GM12878 (cell line): ENCODE data around the gene TOE1. TPM values are rescaled to one million over a fixed set of nuclear protein-coding genes. Genes with fewer than 3 reads are reported as not detected.

Source experiments
- ATAC-seq: fragments of 200-7000 bp; cut with Tn5 transposase; 3 replicates; pipeline ENCODE4 v1.9.1; 2020; ENCODE audit warnings: mild to moderate bottlenecking, moderate library complexity
- BruUV-seq: library from RNA; stranded (reverse); fragments of 400-500 nt; replicated peaks from 2 replicates; lab custom pipeline; 2021; lab: Mats Ljungman, UMichigan
- CTCF ChIA-PET: fragments of 300-600 bp; sonication (Branson Sonifier 250); formaldehyde crosslinking; extraction: SDS; loops from one replicate; lab custom pipeline; 2021; ENCODE audit warnings: inconsistent platforms; lab: Yijun Ruan, JAX
- POLR2A ChIA-PET: fragments of 350-600 bp; formaldehyde crosslinking; extraction: SDS; loops from one replicate; lab custom pipeline; 2021; ENCODE audit warnings: inconsistent platforms; lab: Charles Lee
- RAD21 ChIA-PET: fragments of 300-600 bp; sonication (Branson Sonifier 250); formaldehyde crosslinking; loops from one replicate; lab custom pipeline; 2023; ENCODE audit warnings: antibody characterized with exemption; ENCODE audit not compliant: unreplicated experiment; lab: Charles Lee
- SMC1A ChIA-PET: fragments of 300-600 bp; sonication (Branson Sonifier 250); formaldehyde crosslinking; loops from one replicate; lab custom pipeline; 2023; ENCODE audit not compliant: unreplicated experiment, uncharacterized antibody; lab: Charles Lee
- DNase-seq: peaks from one replicate; pipeline ENCODE4 v3.0.0-alpha.2; 2011; ENCODE audit warnings: low read depth, low spot score
- FAIRE-seq: peaks from 3 replicates; lab custom pipeline; 2011; peaks lifted over from hg19 to GRCh38; lab: Jason Lieb, UNC
- H2AFZ ChIP-seq: 2 replicates; pipeline ENCODE4 v1.6.0; 2011; ENCODE audit warnings: low read depth, low read length, control low read depth; ENCODE audit not compliant: control insufficient read depth
- H3K27ac ChIP-seq: 2 replicates; pipeline ENCODE4 v1.5.1; 2011; ENCODE audit warnings: control low read depth; ENCODE audit not compliant: control insufficient read depth, insufficient read depth
- H3K27me3 ChIP-seq, 2 experiments: replicated peaks in 1 of 2; 2 replicates each; pipeline versions ENCODE4 v1.6.0 to v1.6.1; 2011; ENCODE audit warnings: low read length in 1 of 2; ENCODE audit not compliant: control insufficient read depth in 2 of 2, insufficient read depth in 2 of 2
- H3K36me3 ChIP-seq, 2 experiments: 2 replicates each; pipeline ENCODE4 v1.5.1; 2011; ENCODE audit warnings: low read length in 1 of 2; ENCODE audit not compliant: control insufficient read depth in 2 of 2, insufficient read depth in 2 of 2
- H3K4me1 ChIP-seq: 2 replicates; pipeline ENCODE4 v1.6.1; 2011; ENCODE audit warnings: mild to moderate bottlenecking, low read length, moderate library complexity, mixed read lengths; ENCODE audit not compliant: control insufficient read depth, insufficient read depth
- H3K4me2 ChIP-seq: 2 replicates; pipeline ENCODE4 v1.6.0; 2011; ENCODE audit warnings: control low read depth; ENCODE audit not compliant: control insufficient read depth, insufficient read depth
- H3K4me3 ChIP-seq: fragments of 200-600 bp; sonication (generic); 2 replicates; pipeline ENCODE4 v1.5.1; 2016
- H3K79me2 ChIP-seq: 2 replicates; pipeline ENCODE4 v1.6.0; 2011; ENCODE audit warnings: low read length; ENCODE audit not compliant: control insufficient read depth, insufficient read depth
- H3K9ac ChIP-seq: 2 replicates; pipeline ENCODE4 v1.8.0; 2011; ENCODE audit warnings: low read length, control low read depth, mixed read lengths; ENCODE audit not compliant: control insufficient read depth, insufficient read depth
- H3K9me3 ChIP-seq: replicated peaks from 3 replicates; pipeline ENCODE4 v1.5.1; 2011; ENCODE audit warnings: mild to moderate bottlenecking, low read length; ENCODE audit not compliant: control insufficient read depth, insufficient read depth
- H4K20me1 ChIP-seq: 2 replicates; pipeline ENCODE4 v1.6.0; 2011; ENCODE audit not compliant: control insufficient read depth, insufficient read depth
- CHD2 ChIP-seq: IDR thresholded peaks from 2 replicates; pipeline ENCODE4 v1.6.1; 2011; ENCODE audit warnings: low read depth, low read length, improper control_type of control experiment, borderline replicate concordance
- DPF2 ChIP-seq: fragments of 450-650 bp; IDR thresholded peaks from 2 replicates; pipeline ENCODE4 v1.6.1; 2017; ENCODE audit warnings: mild to moderate bottlenecking
- GABPA ChIP-seq: IDR thresholded peaks from 2 replicates; pipeline ENCODE4 v1.6.1; 2014; ENCODE audit warnings: antibody characterized with exemption, low read depth, mild to moderate bottlenecking, inconsistent platforms
- GATAD2B ChIP-seq: fragments of 450-650 bp; conservative IDR thresholded peaks from 2 replicates; pipeline ENCODE4 v1.6.1; 2017; ENCODE audit warnings: low read depth, mild to moderate bottlenecking, moderate library complexity
- HDGF ChIP-seq: fragments of 450-650 bp; IDR thresholded peaks from 2 replicates; pipeline ENCODE4 v1.6.1; 2016; ENCODE audit warnings: antibody characterized with exemption
- IKZF1 ChIP-seq: fragments of 450-650 bp; conservative IDR thresholded peaks from 2 replicates; pipeline ENCODE4 v1.6.1; 2017; ENCODE audit warnings: antibody characterized with exemption, mild to moderate bottlenecking
- LARP7 ChIP-seq: fragments of 450-650 bp; IDR thresholded peaks from 2 replicates; pipeline ENCODE4 v1.6.1; 2017; ENCODE audit warnings: mild to moderate bottlenecking
- RB1 ChIP-seq: fragments of 450-650 bp; formaldehyde crosslinking; IDR thresholded peaks from 2 replicates; pipeline ENCODE4 v1.6.1; 2017; ENCODE audit warnings: mild to moderate bottlenecking, borderline replicate concordance
- TCF3 ChIP-seq: IDR thresholded peaks from 2 replicates; pipeline ENCODE4 v1.6.1; 2012; ENCODE audit warnings: low read depth, mild to moderate bottlenecking, low read length, borderline replicate concordance; ENCODE audit not compliant: insufficient read depth
- ZNF217 ChIP-seq: fragments of 450-650 bp; IDR thresholded peaks from 2 replicates; pipeline ENCODE4 v1.6.1; 2017; ENCODE audit warnings: antibody characterized with exemption, mild to moderate bottlenecking
- WGBS: methylation state at CpG from one replicate; pipeline ENCODE4 v1.1.6; 2016; ENCODE audit warnings: low lambda C conversion rate; ENCODE audit not compliant: insufficient replicate concordance, insufficient coverage; ENCODE audit errors: missing lambda C conversion rate; 5-methylcytosine and 5-hydroxymethylcytosine counted together
- in situ Hi-C: fragments of 300-500 bp; cut with MboI; formaldehyde crosslinking; loops from 9 replicates; pipeline ENCODE4 v1.14.3; 2018; ENCODE audit warnings: mixed read lengths
- intact Hi-C: fragments of 100-400 bp; cut with micrococcal nuclease; formaldehyde crosslinking; loops from one replicate; pipeline ENCODE4 v1.14.2; 2022; ENCODE audit not compliant: unreplicated experiment
- polyA plus RNA-seq, 11 experiments: library from polyadenylated mRNA; depleted of rRNA in 4 of 11; unstranded in 6 of 11; stranded (reverse) in 5 of 11; fragments of >200 nt; fragmentation: Nextera tagmentation in 4 of 11; fragmentation: Illumina TruSeq in 1 of 11; extraction: Ambion mirVana in 4 of 11; extraction: Trizol in 1 of 11; gene quantifications; 1 replicate in 1 of 11; 2 replicates in 10 of 11; pipeline versions ENCODE4 v1.2.1 to v1.2.3, GENCODE V29; 2011 to 2016; ENCODE audit warnings: inconsistent platforms in 2 of 11, missing spikeins in 2 of 11, low read depth in 1 of 11
- total RNA-seq, 4 experiments: library from RNA; depleted of rRNA in 3 of 4; stranded (reverse); fragments of >200 nt in 3 of 4; fragmentation: Illumina TruSeq in 1 of 4; extraction: Trizol in 1 of 4; gene quantifications; 2 replicates each; pipeline versions ENCODE4 v1.2.1 to v1.2.3, GENCODE V29; 2013 to 2021
- TF ChIP-seq, protein P1 (sequence below): IDR thresholded peaks from 2 replicates; pipeline ENCODE4 v1.6.1; 2011; ENCODE audit warnings: borderline replicate concordance, low read depth, mild to moderate bottlenecking, moderate library complexity, mixed read lengths, low read length; ENCODE audit not compliant: insufficient read depth; ENCODE audit errors: extremely low read length
- TF ChIP-seq, protein P2 (sequence below): IDR thresholded peaks from 2 replicates; pipeline ENCODE4 v1.6.1; 2011; ENCODE audit warnings: low read depth, low read length, improper control_type of control experiment, borderline replicate concordance
- TF ChIP-seq, protein P3 (sequence below): fragments of 450-650 bp; IDR thresholded peaks from 2 replicates; pipeline ENCODE4 v1.6.1; 2018; ENCODE audit warnings: borderline replicate concordance, mild to moderate bottlenecking; ENCODE audit not compliant: partially characterized antibody
- TF ChIP-seq, protein P4 (sequence below): fragments of 450-650 bp; IDR thresholded peaks from 2 replicates; pipeline ENCODE4 v1.6.1; 2017; ENCODE audit warnings: low read depth, mild to moderate bottlenecking, moderate library complexity
- TF ChIP-seq, protein P5 (sequence below): fragments of 450-650 bp; IDR thresholded peaks from 2 replicates; pipeline ENCODE4 v1.6.1; 2016; ENCODE audit warnings: mild to moderate bottlenecking

Gene TOE1
- total and polyA plus RNA-seq, 10 of the 15 experiments (the other 5 are each of a cell fraction or from before 2014, with no cell fraction given) = 22.7 to 38.0 (median 33.3) TPM

DNA sequence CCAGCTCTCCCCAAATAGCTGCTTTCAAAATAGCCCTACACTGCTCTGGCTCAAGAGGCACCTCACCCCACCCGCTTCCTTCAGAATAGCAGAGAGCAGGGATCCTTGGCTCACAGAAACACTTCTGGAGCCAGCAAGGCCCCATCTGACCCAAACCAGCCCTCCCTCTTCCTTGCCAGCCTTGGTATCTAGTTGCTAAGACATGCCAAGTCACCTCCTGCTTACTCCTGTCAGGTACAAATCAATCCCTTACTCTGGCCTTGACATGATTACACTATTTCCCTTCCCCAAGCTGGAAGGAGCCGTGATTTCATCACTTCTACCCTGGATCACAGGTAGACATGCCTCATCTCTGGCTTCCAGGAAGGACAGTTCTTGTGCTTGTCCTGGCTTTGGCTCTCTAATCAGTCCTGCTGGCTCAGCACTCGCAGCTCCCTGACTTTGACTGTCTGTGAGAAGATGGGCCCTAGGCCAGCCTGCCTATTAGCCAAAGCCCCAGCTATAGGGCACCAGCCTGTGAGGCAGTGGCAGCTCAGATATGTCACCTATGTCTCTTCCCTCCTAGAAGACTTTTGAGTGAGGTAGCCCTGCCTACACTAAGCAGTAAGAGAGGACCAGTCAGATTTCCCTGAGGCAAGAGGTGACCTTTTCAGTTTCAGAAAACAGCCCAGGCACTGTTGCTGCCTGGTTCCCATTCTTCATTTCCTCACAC lies 9.2 kb downstream of the TOE1 start:
- Histone ChIP-seq H3K9me3 (no peaks in the 10 kb centered on the region), H3K4me1 (no peaks in the 10 kb centered on the region), H3K79me2 (no peaks in the 10 kb centered on the region), H4K20me1 (no peaks in the 10 kb centered on the region), H3K4me2 (no peak overlapping the region), H2AFZ (no peak overlapping the region), H3K27me3 (no peaks in the 10 kb centered on the region), H3K27ac (no peak overlapping the region), H3K9ac (no peak overlapping the region), H3K36me3 (peaks cover 3 to 7% of the 10 kb centered on the region in 2 experiments), H3K4me3 (no peak overlapping the region)
- peak; percentile 37 for ATAC-seq
- RAD21 ChIA-PET = interaction anchor here (0.8 to 2.1 kb wide), 6 partner anchors 9 to 144 kb away, joined by 3 to 7 read pairs (median 4); partner anchors contain the start of gene TOE1
- SMC1A ChIA-PET = interaction anchor here (0.7 to 3.8 kb wide), 10 partner anchors 8 to 222 kb away, joined by 3 to 23 read pairs (median 4); partner anchors contain the start of genes MUTYH, TESK2 and TOE1
- in situ Hi-C loops = no loop called here
- POLR2A ChIA-PET = interaction anchor here (0.6 to 1.7 kb wide), 5 partner anchors 9 to 404 kb away, joined by 3 to 6 read pairs (median 4); partner anchors contain the start of genes MUTYH and TOE1
- no TSS peak for BruUV-seq
- intact Hi-C loops = no loop called here
- WGBS = 100% methylated on average over 3 of the region's 3 CpGs
- CTCF ChIA-PET = interaction anchor here (0.9 to 4.1 kb wide), 5 partner anchors 11 to 143 kb away, joined by 3 to 25 read pairs (median 7); partner anchors contain the start of gene TESK2
- no peak for FAIRE-seq
- no peak for DNase-seq
- TF ChIP-seq, protein P1, sequence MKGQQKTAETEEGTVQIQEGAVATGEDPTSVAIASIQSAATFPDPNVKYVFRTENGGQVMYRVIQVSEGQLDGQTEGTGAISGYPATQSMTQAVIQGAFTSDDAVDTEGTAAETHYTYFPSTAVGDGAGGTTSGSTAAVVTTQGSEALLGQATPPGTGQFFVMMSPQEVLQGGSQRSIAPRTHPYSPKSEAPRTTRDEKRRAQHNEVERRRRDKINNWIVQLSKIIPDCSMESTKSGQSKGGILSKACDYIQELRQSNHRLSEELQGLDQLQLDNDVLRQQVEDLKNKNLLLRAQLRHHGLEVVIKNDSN = no peak
- TF ChIP-seq DPF2 (no peak), LARP7 (no peak), GABPA (no peak), ZNF217 (no peak), IKZF1 (no peak), TCF3 (no peak), HDGF (no peak), CHD2 (no peak), GATAD2B (no peak), RB1 (no peak)
- TF ChIP-seq, protein P2, sequence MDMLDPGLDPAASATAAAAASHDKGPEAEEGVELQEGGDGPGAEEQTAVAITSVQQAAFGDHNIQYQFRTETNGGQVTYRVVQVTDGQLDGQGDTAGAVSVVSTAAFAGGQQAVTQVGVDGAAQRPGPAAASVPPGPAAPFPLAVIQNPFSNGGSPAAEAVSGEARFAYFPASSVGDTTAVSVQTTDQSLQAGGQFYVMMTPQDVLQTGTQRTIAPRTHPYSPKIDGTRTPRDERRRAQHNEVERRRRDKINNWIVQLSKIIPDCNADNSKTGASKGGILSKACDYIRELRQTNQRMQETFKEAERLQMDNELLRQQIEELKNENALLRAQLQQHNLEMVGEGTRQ = no peak
- TF ChIP-seq, protein P3, sequence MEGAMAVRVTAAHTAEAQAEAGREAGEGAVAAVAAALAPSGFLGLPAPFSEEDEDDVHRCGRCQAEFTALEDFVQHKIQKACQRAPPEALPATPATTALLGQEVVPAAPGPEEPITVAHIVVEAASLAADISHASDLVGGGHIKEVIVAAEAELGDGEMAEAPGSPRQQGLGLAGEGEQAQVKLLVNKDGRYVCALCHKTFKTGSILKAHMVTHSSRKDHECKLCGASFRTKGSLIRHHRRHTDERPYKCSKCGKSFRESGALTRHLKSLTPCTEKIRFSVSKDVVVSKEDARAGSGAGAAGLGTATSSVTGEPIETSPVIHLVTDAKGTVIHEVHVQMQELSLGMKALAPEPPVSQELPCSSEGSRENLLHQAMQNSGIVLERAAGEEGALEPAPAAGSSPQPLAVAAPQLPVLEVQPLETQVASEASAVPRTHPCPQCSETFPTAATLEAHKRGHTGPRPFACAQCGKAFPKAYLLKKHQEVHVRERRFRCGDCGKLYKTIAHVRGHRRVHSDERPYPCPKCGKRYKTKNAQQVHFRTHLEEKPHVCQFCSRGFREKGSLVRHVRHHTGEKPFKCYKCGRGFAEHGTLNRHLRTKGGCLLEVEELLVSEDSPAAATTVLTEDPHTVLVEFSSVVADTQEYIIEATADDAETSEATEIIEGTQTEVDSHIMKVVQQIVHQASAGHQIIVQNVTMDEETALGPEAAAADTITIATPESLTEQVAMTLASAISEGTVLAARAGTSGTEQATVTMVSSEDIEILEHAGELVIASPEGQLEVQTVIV = no peak
- TF ChIP-seq, protein P4, sequence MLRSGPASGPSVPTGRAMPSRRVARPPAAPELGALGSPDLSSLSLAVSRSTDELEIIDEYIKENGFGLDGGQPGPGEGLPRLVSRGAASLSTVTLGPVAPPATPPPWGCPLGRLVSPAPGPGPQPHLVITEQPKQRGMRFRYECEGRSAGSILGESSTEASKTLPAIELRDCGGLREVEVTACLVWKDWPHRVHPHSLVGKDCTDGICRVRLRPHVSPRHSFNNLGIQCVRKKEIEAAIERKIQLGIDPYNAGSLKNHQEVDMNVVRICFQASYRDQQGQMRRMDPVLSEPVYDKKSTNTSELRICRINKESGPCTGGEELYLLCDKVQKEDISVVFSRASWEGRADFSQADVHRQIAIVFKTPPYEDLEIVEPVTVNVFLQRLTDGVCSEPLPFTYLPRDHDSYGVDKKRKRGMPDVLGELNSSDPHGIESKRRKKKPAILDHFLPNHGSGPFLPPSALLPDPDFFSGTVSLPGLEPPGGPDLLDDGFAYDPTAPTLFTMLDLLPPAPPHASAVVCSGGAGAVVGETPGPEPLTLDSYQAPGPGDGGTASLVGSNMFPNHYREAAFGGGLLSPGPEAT = no peak
- TF ChIP-seq, protein P5, sequence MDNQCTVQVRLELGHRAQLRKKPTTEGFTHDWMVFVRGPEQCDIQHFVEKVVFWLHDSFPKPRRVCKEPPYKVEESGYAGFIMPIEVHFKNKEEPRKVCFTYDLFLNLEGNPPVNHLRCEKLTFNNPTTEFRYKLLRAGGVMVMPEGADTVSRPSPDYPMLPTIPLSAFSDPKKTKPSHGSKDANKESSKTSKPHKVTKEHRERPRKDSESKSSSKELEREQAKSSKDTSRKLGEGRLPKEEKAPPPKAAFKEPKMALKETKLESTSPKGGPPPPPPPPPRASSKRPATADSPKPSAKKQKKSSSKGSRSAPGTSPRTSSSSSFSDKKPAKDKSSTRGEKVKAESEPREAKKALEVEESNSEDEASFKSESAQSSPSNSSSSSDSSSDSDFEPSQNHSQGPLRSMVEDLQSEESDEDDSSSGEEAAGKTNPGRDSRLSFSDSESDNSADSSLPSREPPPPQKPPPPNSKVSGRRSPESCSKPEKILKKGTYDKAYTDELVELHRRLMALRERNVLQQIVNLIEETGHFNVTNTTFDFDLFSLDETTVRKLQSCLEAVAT = no peak
